ENCODE data around the gene ACSS3. TPM values are rescaled to one million over a fixed set of nuclear protein-coding genes. Genes with fewer than 3 reads are reported as not detected.

Gene ACSS3
- total RNA-seq, 1 donor from 2014 or later = 19.2 TPM

DNA sequence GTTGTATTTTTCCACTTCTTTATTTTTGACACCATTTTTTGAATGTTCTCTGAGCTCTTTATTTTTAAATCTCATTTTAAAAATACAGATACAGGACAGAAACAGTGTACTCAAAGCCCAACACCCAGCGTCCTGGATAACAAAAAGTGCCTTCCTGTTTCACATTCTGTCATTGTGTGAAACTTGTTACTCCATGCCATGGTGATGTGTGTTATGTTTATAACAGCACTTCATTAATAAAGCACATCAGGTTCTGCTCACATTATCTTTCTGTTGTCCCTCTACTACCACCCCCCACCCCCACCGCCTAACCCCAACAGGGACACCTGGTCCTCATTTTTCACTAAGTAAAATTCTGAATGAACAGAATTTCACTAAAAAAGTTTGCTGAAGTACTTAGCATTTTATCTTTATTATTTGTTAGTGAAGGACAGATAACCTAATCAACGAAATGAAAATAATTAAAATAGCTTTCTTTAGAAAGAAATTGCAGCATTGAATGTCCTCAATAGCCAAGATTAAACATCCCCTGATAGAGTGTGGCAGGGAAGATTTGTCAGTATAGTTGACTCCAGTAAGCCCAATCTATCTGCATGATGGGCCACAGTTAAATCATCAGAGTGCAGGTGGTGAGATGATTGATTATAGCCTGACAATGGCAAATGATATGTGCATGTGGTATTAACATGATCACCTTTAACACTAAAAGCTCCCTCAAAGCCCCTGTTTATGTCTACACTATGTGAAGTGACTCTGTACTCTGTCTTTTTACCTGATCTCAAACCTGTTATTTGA lies 153.9 kb downstream of the ACSS3 start:
- DNase-seq = no peak

DNA sequence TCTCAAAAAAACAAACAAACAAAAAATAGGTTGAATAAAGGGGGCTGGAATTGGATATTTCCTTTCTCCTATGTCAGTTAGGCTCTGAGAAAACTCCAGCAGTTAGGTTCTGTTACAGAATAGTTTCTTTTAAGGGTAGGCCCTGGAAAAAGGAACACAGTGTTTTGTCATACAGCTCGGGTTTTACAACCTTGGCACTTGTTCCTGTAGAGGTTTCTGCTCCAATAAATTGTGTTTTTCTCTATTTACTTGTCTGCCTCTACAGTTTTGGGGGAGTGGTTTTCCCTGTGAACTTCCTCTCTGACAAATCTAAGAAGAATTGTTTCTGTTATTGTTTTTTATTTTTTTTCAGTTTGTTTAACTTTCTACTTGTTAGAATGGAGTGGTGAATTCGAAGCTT lies 167.6 kb downstream of the ACSS3 start:
- DNase-seq = peak; percentile 3

DNA sequence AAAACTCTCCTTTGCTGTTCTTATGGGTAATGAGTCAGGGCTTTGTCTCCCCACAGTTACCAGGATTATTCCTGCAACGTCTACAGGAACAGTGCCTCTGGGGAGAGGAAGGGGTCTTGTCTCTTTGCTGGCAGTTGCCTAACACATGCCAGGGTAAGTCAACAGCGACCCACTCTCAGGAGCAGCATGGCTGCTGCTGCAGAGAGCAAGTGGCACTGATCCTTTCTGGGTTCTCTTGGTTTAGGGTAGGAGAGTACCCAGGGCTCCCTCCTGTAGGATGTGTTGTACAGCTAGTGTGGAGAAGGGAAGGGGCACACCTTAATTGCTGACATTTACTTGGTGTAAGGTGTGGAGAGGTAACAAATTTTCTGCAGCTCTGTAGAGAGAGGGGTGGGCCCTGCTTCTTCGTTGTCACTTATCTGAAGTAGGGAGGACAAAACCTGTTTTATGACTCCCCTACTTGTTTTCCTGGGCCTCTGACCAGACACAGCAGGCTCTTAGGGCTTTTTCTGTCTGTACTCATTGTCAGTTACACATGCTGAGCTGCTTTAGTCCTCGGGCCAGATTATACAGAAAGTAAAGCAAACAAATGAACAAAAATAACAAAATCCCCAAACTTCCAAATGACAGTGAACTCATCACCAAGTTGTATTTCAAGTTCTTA lies 168.2 kb downstream of the ACSS3 start:
- no peak for DNase-seq

DNA sequence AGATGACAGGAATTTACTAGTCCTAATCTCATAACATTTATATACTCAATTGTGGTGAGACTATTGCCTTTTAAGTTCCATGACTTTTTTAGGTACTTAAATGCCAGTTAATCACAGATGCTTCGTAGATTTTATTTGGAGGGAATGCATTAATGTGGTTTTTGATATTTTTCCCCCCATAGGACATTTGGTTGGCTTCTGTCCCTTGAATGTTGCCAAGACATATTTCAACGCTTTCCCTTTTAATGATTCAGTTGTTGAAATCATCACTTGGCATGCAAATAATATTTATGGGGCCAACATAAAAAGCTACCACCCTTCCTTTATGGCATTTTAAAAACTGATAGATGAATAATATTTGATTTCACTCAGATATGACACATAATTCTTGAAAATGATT lies 172.1 kb downstream of the ACSS3 start:
- no peak for DNase-seq

DNA sequence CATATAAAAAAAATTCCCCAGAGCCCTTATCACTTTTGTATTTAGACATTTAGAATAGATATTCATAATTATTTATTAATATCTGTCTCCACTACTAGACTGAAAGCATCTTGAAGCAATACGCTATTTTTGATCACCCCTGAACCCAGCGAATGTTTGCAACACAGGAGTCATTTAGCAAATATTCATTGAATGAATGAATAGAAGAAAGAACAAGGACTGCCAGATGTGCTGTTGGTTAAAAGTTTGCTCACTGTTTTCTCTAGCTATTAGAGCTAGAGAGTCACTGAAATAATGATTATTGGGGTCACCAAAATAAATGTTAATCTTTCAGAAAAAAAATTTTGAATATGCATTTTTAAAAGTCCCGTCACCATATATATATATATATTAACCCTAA lies 174.3 kb downstream of the ACSS3 start:
- DNase-seq = no peak

DNA sequence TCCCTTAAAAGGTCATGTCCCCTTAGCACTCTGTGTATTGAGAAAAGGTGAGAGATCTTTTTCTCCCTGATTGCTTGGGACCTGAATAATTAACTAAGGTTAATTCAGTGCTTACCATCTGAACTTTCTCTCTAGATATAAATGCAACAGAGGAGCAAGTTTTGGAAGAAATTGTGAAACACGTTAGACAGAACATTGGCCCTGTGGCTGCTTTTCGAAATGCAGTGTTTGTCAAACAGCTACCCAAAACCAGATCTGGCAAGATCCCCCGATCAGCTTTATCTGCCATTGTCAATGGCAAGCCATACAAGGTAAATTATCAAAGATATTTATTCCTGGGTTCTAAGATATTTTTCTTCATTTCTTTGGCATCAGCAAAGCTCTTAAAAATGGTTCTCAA lies 175.5 kb downstream of the ACSS3 start:
- DNase-seq = no peak

DNA sequence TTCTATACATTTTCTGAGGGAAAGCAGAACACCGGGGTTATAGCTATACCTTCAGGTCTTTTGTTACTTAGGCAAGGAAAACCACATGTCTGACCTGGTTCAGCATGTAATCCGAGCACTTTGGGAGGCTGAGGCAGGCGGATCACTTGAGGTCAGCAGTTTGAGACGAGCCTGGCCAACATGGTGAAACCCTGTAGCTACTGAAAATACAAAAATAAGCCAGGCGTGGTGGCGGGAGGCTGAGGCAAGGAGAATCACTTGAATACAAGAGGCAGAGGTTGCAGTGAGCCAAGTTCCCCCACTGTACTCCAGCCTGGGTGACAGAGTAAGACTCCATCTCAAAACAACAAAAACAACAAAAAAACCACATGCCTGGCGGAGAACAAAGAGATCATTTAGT lies 177.6 kb downstream of the ACSS3 start:
- DNase-seq = no peak

DNA sequence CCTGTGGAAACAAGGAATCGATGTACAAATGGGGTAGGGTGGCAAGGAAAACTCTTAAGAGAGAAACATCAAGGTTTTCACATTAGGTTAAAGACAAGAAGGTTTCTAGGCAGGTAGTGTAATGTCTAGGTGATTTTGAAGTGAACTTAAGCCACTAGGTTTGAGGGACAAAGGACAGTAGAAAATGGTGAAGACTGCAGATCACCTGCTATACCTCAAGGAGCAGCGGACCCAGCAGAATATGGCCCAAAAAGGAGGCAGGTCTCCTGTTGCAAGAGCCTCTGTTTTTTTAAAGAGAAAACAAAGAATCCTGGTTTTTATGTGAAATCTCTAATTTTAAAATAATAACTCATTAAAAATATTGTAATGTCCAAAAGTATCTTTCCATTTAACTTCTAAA lies 178.1 kb downstream of the ACSS3 start:
- DNase-seq = no peak

DNA sequence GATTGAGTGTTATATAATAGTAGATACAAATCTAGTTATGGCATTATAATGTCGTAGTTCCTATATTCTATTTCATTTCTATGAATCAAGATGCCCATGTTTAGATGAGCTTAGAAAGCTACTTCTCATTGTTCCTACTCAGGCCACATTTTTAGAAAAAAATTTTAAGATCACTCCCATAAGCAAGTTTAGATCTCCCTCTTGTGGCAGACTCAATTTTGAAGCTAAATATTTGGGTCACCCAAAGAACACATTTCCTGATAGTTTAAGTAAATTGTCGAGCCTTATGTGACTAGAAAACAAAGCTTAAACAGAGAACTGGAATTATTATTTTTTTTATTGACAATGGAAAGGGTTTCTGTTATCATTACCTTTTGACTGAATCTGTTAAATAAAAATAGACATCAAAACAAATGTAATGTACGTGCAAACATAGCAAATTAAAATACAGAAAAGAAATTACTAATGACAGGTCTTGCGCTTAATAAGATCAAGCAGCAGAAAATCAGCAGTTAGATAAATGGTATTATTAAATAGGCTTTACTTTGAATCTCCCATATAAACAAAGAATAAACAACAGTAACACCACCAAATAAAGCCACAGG lies 180.2 kb downstream of the ACSS3 start:
- peak; percentile 7 for DNase-seq

DNA sequence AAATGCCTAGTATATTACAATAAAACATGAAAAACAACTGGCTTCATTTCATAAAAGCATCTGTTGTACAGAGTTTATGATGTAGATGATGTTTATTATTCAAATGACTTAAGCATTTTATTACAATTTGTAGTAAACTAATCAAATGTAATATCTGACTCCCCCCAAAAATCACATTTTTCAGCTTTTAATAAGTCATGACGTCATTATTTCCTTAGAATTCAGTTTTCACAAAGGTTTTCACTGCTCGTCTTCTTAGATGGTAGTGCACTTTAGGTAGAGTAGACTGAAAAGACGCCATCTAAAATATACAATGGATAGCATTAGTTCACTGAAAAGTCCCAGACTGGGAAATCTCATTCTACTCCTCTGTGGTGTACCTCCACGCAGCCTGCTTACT lies 181.5 kb downstream of the ACSS3 start:
- no peak for DNase-seq

DNA sequence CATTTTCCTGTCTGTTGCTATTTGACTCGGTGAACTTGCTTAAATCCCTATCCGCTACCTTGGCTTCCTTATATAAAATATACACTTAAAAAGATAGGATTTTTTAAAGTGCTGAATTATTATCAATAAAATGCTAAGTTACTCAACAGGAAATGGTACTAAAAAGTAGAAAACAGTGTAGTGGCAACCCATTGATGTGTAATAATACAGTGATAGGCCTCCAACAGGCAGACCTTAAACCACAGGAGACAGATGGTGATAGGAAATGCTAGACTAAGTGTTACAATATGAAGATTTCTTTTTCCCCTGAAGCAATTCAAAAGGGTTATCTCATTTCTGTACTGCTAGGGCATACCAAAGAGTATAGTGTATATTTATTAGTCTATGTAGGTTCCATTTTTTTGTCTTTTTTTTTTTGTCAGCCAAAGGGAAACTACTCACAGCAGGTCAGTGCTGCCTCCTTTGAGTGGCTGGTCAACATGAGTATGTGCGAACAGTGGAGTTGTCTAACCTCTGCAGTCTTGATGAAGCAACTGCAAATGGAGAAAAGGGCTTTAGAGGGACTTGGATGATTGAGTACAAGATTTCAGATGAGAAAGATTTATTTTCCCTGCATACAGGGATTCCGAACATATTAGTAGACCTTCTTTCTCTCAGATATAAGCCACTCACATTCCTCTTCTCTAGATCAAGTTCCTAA lies 183.8 kb downstream of the ACSS3 start:
- DNase-seq = no peak

DNA sequence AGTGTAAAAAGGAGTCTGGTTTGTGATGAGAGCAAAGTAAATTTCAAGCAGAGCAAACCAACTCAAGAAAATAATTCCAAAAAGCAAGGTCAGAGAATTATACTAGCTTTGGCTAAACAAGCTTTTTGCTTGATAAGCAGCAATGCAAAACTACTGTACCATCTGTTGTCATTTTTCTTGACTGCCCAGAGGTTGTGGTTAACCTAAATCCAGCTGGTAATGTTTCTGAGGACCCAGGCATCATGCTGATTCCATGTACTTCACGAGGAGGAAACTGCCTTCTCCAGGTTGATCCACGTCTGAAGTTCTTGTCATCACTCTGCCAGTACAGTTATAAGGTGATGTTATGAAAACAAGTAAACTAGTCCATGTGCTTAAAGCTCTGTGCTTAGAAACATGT lies 185.2 kb downstream of the ACSS3 start:
- no peak for DNase-seq

DNA sequence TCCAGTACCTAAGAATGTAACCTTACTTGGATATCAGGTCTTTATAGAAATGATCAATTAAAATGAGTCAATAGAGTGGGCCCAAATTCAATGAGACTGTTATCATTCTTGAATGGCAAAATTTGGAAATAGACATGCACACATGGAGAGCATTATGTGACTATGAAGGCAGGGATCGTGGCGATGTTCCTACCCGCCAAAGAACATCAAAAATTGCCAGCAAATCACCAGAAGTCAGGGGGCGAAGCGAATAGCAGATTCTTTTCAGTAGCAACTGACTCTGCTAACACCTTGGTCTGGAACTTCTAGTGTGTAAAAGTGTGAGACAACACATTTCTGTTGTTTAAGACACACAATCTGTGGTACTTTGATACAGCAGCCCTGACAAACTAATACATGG lies 192.5 kb downstream of the ACSS3 start:
- no peak for DNase-seq

DNA sequence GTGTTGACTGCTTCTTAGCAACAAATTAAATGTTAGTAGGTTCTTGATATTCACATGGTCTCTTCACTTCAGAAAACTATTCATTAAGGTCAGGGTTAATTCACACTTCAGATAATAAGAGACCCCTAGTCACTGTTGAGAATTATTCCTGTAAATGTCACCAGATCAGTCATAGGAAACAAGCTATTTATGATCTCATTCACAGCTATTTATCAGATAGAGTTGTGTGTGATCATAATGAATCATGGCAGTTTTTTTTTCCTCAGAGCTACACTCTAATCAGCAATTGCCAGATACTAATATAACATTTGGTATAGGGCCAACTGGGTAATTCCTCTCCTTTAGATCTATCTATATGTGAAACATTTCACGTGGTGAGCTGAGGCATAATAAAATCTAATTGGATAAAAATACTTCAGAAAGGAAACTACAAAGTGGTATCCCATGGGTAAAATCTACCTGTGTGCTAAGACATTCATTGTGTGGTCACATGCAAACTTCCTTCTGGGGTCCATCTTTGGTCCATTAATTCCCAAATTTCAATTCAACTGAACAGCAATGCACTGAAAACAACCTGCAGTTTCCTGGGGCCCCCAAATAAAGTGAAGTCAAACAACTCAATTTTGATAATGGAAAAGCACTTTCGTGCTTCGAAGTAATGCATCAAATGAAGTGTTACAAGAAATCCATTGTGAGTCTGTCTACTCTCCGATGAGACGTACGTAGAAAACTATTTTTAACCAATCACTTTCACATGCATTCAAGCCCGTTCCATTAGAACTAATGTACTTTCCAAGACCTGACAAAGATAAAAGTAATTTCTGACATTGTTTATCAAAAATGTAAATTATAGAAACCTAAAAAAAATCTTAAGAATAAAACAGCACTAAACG lies 197.0 kb downstream of the ACSS3 start:
- no peak for DNase-seq

DNA sequence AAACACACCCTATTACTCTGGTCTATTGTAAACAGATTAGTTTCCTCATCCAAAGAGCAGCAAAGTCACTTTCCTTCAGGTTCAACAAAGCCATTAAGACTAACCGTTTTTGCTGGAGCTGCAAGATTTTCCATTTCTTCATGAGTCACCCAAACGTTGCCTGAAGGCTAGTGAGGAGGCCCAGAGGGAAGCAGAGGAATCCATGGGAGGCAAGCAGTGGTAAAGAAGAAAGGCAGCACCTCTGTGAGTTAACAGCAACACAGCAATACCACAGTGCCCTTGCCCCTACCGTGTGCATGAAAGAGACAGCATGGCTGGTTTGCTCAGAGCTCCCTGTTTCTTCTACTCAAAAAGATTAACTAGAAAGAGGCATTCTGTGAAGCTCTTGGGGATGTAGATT lies 206.3 kb downstream of the ACSS3 start:
- DNase-seq = no peak

DNA sequence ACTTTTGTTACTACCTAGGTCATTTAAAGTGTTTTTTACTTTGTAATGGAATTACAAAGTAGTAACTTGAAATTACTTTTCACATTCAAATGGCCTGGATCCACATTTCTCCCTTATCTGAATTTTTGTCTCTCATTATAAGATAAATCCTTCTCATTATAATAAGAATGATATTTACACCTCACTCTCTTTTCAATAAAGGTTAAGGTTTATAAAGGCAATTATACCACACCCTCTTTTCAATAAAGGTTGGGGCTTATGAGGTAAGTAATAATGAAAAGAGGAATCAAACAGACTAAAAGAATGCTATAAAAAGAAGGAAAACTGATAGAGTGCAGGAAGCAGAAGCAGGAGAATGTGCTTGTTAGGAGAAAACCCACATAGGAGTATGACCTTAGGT lies 210.8 kb downstream of the ACSS3 start:
- DNase-seq = no peak

DNA sequence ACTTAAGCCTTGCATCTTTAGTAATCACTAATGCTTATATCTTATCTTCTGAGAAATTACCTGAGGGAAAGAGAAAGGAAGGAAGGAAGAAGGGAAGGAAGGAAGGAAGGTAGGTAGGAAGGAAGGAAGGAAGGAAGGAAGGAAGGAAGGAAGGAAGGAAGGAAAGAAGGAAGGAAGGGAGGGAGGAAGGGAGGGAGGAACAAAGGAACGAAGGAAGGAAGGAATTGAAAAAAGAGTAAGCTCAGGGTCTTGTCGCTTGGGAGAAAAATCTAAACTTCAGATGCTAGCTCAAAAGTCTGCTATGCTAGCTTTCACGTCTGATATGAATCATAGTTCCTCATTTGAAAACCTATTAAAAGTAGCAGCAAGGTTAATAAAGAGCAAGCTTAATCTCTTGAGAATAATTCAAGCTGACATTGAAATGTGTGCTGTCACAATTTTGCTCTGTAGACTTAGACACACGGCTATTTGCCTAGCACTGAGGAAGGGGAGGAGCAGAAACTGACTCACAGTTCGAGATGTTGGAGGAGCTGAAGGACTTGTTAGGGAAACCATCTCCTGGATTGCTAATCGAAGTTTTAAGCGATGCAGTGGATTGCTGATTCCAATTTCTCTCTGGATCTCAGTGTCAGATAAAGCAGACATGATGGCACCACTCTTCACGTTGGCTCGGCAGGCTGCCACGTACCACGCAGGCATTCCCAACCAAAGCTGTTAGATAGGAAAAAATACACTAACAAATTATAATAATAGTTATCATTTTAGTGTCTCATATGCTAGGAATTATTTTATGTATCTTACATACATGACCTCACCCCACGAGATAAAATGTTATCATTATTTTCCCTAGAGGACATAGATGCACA lies 216.7 kb downstream of the ACSS3 start:
- DNase-seq = no peak

DNA sequence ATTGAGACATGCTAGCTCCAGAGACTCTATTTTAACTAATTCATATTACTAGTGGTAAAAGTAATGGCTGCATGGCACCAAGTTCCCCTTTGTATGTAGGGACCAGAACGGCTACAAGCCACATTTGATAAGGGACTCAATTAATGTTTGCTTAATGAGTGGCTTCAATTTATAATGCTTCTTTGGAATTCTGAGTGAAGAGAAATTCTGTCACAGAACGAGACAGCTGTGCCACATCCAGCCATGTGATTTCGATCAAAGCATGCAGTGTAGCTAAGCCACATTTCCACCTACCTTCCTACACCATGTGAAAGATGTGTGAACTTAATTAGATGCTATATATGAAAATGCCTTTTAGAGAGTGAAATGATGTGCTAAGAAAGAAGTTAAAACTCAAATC lies 217.4 kb downstream of the ACSS3 start:
- DNase-seq = no peak

DNA sequence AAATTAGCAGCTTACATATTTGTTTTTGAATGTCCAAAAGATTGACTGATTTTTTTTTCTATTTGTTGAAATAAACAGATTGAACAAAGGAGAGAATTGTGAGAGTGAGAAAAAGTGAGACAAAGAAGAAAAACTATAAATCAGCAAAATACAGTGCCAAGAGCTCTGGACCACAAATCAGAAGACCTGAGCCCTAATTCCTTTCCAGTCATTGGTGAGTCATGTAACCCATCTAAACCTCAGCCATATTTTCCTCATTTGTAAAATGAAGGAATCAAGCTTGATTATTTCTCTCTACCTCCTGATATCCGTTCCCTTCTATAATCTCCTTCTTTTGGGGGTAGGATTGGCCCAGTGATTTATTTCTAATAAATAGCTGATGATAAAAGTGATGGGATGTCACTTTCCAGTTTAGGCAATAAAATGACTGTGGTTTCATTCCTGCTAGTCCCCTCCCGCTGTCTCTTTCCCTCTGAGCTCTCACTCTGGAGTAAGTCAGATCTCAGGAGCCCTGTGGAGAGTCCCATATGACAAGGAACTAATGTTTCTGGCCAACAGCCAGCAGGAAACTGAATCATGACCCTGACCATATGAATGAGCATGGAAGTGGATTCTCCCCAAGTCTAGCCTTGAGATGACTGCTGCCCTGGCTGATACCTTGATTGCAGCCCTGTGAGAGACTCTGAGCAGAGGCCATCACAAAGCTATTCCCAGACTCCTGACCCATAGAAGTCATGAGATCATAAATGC lies 218.9 kb downstream of the ACSS3 start:
- no peak for DNase-seq

DNA sequence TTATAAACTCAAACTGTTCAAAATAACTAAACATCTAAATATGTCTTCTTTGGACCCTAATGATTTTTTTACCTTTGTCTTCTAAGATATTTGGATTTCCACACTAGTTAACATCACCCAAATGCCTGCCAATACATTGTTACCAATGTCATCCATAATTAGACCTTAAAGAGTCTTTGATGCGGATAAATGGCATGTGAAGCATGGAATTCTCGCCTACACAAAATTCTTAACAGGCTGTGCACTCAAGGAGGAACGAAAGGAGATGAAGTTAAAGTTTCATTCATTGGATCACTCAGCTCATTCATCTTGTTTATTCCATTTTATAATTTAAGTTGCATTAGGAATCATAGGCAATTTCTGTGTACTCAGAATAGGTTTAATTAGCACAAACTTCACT lies 219.7 kb downstream of the ACSS3 start:
- DNase-seq = no peak

Data from skin of body (tissue), 2 donors.